HepG2 (cell line): ENCODE measurements around the gene TNC. TPM values are rescaled to one million over a fixed set of nuclear protein-coding genes. Genes with fewer than 3 reads are reported as not detected.

Experiments used
- ATAC-seq: fragments of 200-7000 bp; cut with Tn5 transposase; 3 replicates; pipeline ENCODE4 v1.9.1; 2020; ENCODE audit warnings: mild to moderate bottlenecking, moderate library complexity
- BruUV-seq: library from RNA; stranded (reverse); fragments of 400-500 nt; replicated peaks from 2 replicates; lab custom pipeline; 2021; lab: Mats Ljungman, UMichigan
- CTCF ChIA-PET: fragments of 300-600 bp; formaldehyde crosslinking; extraction: SDS; loops from one replicate; lab custom pipeline; 2021; ENCODE audit warnings: low total read pairs, inconsistent platforms, low intra/inter-chr PET ratio; lab: Yijun Ruan, JAX
- POLR2A ChIA-PET: fragments of 350-600 bp; sonication (Branson Sonifier 250); formaldehyde crosslinking; loops from one replicate; lab custom pipeline; 2020; ENCODE audit warnings: antibody characterized with exemption, inconsistent platforms; lab: Yijun Ruan, JAX
- DNase-seq: peaks from one replicate; pipeline ENCODE4 v3.0.0-alpha.2; 2015; ENCODE audit warnings: low spot score
- FAIRE-seq: peaks from 3 replicates; lab custom pipeline; 2011; peaks lifted over from hg19 to GRCh38; lab: Jason Lieb, UNC
- H2AFZ ChIP-seq: one replicate; pipeline ENCODE4 v1.6.1; 2011; ENCODE audit warnings: low read length, inconsistent platforms
- H3K27ac ChIP-seq: fragments of 300-600 bp; 3 replicates; pipeline ENCODE4 v1.8.0; 2011; ENCODE audit warnings: mixed run types, mild to moderate bottlenecking, mixed read lengths, low read length, inconsistent platforms; ENCODE audit not compliant: insufficient read depth; ENCODE audit errors: extremely low read length
- H3K27me3 ChIP-seq, 2 experiments: fragments of 200-600 bp in 1 of 2; 2 replicates in 1 of 2; 3 replicates in 1 of 2; pipeline versions ENCODE4 v1.6.0 to v1.8.0; 2011; ENCODE audit warnings: low read length in 2 of 2, mild to moderate bottlenecking in 2 of 2, moderate library complexity in 2 of 2, inconsistent platforms in 1 of 2; ENCODE audit not compliant: insufficient read depth in 2 of 2, control insufficient read depth in 1 of 2
- H3K36me3 ChIP-seq, 2 experiments: fragments of 200-600 bp in 1 of 2; replicated peaks in 1 of 2; 2 replicates in 1 of 2; 3 replicates in 1 of 2; pipeline versions ENCODE4 v1.5.1 to v1.8.0; 2011; ENCODE audit warnings: low read length in 2 of 2, inconsistent platforms in 1 of 2; ENCODE audit not compliant: insufficient read depth in 2 of 2, control insufficient read depth in 1 of 2
- H3K4me1 ChIP-seq: 2 replicates; pipeline ENCODE4 v1.5.1; 2012; ENCODE audit warnings: low read length, inconsistent platforms; ENCODE audit not compliant: insufficient read depth
- H3K4me2 ChIP-seq: 2 replicates; pipeline ENCODE4 v1.6.0; 2011; ENCODE audit warnings: low read depth, low read length, inconsistent platforms
- H3K4me3 ChIP-seq, 3 experiments: fragments of 200-600 bp in 1 of 3; sonication (generic), shearing (Covaris generic) in 1 of 3; replicated peaks in 1 of 3; 2 replicates each; pipeline ENCODE4 v1.5.1; 2011 to 2016; ENCODE audit warnings: low read length in 3 of 3, inconsistent platforms in 2 of 3, low read depth in 2 of 3, mild to moderate bottlenecking in 2 of 3, control low read depth in 1 of 3, mixed read lengths in 1 of 3; ENCODE audit not compliant: insufficient read depth in 1 of 3
- H3K79me2 ChIP-seq: one replicate; pipeline ENCODE4 v1.6.1; 2011; ENCODE audit warnings: low read length, inconsistent platforms; ENCODE audit not compliant: insufficient read depth
- H3K9ac ChIP-seq: 2 replicates; pipeline ENCODE4 v1.6.0; 2011; ENCODE audit warnings: mild to moderate bottlenecking, low read depth, low read length, inconsistent platforms; ENCODE audit not compliant: insufficient read depth
- H3K9me3 ChIP-seq: 2 replicates; pipeline ENCODE4 v1.5.1; 2012; ENCODE audit warnings: mild to moderate bottlenecking, low read length
- H4K20me1 ChIP-seq: 2 replicates; pipeline ENCODE4 v1.6.0; 2011; ENCODE audit warnings: inconsistent platforms, mild to moderate bottlenecking, low read length, moderate library complexity; ENCODE audit not compliant: insufficient read depth
- DNMT1 ChIP-seq: sonication (generic); formaldehyde crosslinking; IDR thresholded peaks from 2 replicates; pipeline ENCODE4 v1.5.1; 2020; ENCODE audit warnings: mild to moderate bottlenecking, missing genetic modification reagents
- FOXO1 ChIP-seq: sonication (generic); formaldehyde crosslinking; IDR thresholded peaks from 2 replicates; pipeline ENCODE4 v1.4.0; 2020; ENCODE audit warnings: missing genetic modification reagents
- MATR3 ChIP-seq: sonication (generic); formaldehyde crosslinking; IDR thresholded peaks from 2 replicates; pipeline ENCODE4 v1.4.0; 2020; ENCODE audit warnings: missing genetic modification reagents
- MTF2 ChIP-seq: sonication (generic); formaldehyde crosslinking; IDR thresholded peaks from 2 replicates; pipeline ENCODE4 v1.5.0; 2020; ENCODE audit warnings: missing genetic modification reagents, borderline replicate concordance
- SNRNP70 ChIP-seq: fragments of 200-400 bp; formaldehyde crosslinking; IDR thresholded peaks from 2 replicates; pipeline ENCODE4 v1.6.1; 2017; ENCODE audit warnings: mild to moderate bottlenecking, low read depth, low read length, moderate library complexity
- TMF1 ChIP-seq: sonication (generic); formaldehyde crosslinking; IDR thresholded peaks from 2 replicates; pipeline ENCODE4 v1.8.1; 2022; ENCODE audit warnings: low read depth, missing genetic modification reagents
- ZBTB38 ChIP-seq: sonication (generic); formaldehyde crosslinking; IDR thresholded peaks from 2 replicates; pipeline ENCODE4 v1.5.1; 2020; ENCODE audit warnings: mild to moderate bottlenecking, missing genetic modification reagents
- ZNF552 ChIP-seq: sonication (generic); formaldehyde crosslinking; IDR thresholded peaks from 2 replicates; pipeline ENCODE4 v1.9.0; 2022; ENCODE audit warnings: missing genetic modification reagents, mild to moderate bottlenecking, borderline replicate concordance
- WGBS: methylation state at CpG from one replicate; pipeline ENCODE4 v1.1.6; 2017; ENCODE audit warnings: low lambda C conversion rate; 5-methylcytosine and 5-hydroxymethylcytosine counted together
- in situ Hi-C: cut with HindIII; loops from 2 replicates; pipeline ENCODE4 v1.10.0; 2017; ENCODE audit warnings: low pct_unique_long_range_greater_than_20kb; ENCODE audit not compliant: extremely low pct_ligation_motif_present
- intact Hi-C: fragments of 100-400 bp; cut with micrococcal nuclease; formaldehyde crosslinking; loops from one replicate; pipeline ENCODE4 v1.10.0; 2022; ENCODE audit not compliant: unreplicated experiment
- polyA plus RNA-seq, 8 experiments: library from polyadenylated mRNA; depleted of rRNA in 3 of 8; stranded (reverse) in 7 of 8; unstranded in 1 of 8; fragments of >200 nt; fragmentation: Illumina TruSeq in 4 of 8; extraction: Trizol in 4 of 8; gene quantifications; 2 replicates each; pipeline versions ENCODE4 v1.2.1 to v1.2.3, GENCODE V29; 2011 to 2016; ENCODE audit warnings: low read depth in 4 of 8, missing spikeins in 1 of 8, mixed read lengths in 1 of 8; ENCODE audit not compliant: insufficient read depth in 1 of 8
- total RNA-seq, 5 experiments: library from RNA; depleted of rRNA; stranded (reverse); fragments of >200 nt; fragmentation: Illumina TruSeq; extraction: Trizol; gene quantifications; 2 replicates each; pipeline ENCODE4 v1.2.3, GENCODE V29; 2016; ENCODE audit warnings: low read depth in 1 of 5
- TF ChIP-seq, protein P1 (sequence below): sonication (generic); formaldehyde crosslinking; IDR thresholded peaks from 2 replicates; pipeline ENCODE4 v1.4.0; 2020; ENCODE audit warnings: mild to moderate bottlenecking, low read depth, missing genetic modification reagents
- TF ChIP-seq, protein P2 (sequence below): sonication (generic); formaldehyde crosslinking; IDR thresholded peaks from 2 replicates; pipeline ENCODE4 v1.4.0; 2020; ENCODE audit warnings: missing genetic modification reagents, low read depth, mild to moderate bottlenecking, borderline replicate concordance

Gene TNC
- total and polyA plus RNA-seq, 2 of the 13 experiments (the other 11 are each of a cell fraction or from before 2014, with no cell fraction given) = not detected

DNA sequence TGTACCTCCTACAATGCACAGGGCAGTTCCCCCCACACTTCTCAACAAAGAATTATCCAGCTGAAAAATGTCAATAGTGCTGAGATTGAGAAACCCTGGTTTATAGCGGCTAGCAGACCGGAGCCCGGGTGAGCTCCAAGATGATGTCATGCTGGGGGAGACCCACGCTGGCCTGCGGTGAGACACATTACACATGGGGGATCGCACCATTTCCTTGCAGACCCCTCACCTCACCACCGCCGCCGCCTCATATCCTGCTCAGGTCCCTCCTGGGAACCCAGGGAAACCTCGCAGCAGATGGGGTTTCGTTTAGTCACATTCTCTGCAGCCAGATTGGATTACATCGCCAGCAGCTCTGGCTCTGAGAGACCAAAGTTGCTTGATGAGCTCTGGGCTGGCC is 14.7 kb upstream of the TNC start:
- Histone ChIP-seq H3K9me3 (no peaks in the 10 kb centered on the region), H3K9ac (no peak overlapping the region), H3K36me3 (no peaks in the 10 kb centered on the region), H4K20me1 (no peaks in the 10 kb centered on the region), H2AFZ (no peak overlapping the region), H3K27me3 (no peaks in the 10 kb centered on the region), H3K79me2 (no peaks in the 10 kb centered on the region), H3K27ac (no peak overlapping the region), H3K4me1 (no peaks in the 10 kb centered on the region), H3K4me3 (no peak overlapping the region), H3K4me2 (no peak overlapping the region)
- no peak for TF ChIP-seq ZBTB38 (CRISPR knock-in tag)
- TF ChIP-seq, protein P1, sequence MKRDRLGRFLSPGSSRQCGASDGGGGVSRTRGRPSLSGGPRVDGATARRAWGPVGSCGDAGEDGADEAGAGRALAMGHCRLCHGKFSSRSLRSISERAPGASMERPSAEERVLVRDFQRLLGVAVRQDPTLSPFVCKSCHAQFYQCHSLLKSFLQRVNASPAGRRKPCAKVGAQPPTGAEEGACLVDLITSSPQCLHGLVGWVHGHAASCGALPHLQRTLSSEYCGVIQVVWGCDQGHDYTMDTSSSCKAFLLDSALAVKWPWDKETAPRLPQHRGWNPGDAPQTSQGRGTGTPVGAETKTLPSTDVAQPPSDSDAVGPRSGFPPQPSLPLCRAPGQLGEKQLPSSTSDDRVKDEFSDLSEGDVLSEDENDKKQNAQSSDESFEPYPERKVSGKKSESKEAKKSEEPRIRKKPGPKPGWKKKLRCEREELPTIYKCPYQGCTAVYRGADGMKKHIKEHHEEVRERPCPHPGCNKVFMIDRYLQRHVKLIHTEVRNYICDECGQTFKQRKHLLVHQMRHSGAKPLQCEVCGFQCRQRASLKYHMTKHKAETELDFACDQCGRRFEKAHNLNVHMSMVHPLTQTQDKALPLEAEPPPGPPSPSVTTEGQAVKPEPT (CRISPR knock-in tag) = no peak
- no peak for TF ChIP-seq DNMT1 (CRISPR knock-in tag)
- TF ChIP-seq, protein P2, sequence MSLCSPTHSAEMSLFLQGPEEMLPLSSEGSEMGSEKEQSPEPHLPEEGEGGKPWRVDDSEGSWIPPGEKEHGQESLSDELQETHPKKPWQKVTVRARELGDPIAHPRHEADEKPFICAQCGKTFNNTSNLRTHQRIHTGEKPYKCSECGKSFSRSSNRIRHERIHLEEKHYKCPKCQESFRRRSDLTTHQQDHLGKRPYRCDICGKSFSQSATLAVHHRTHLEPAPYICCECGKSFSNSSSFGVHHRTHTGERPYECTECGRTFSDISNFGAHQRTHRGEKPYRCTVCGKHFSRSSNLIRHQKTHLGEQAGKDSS (CRISPR knock-in tag) = no peak
- TF ChIP-seq MATR3 = no peak
- no peak for TF ChIP-seq SNRNP70
- no peak for TF ChIP-seq ZNF552
- TF ChIP-seq FOXO1 = no peak
- TF ChIP-seq TMF1 = no peak
- TF ChIP-seq MTF2 (CRISPR knock-in tag) = no peak
- intact Hi-C loops (no loop called here), in situ Hi-C loops (no loop called here)
- ATAC-seq (no peak), DNase-seq (no peak), FAIRE-seq (no peak)
- ChIA-PET POLR2A (no interaction called here), CTCF (no interaction called here)
- 9% methylated on average over 7 of the region's 12 CpGs for WGBS
- no TSS peak for BruUV-seq
